PC-3 (cell line): ENCODE measurements around the gene MSH3.

Experiments
- EZH2 ChIP-seq: fragments of 300-600 bp; sonication (generic); IDR thresholded peaks from one replicate; pipeline ENCODE4 v1.6.1; 2017; ENCODE audit warnings: antibody characterized with exemption, mild to moderate bottlenecking, low read length; ENCODE audit not compliant: unreplicated experiment
- EZH2phosphoT487 ChIP-seq: fragments of 300-600 bp; sonication (generic); IDR thresholded peaks from 2 replicates; pipeline ENCODE4 v1.6.1; 2018; ENCODE audit warnings: mild to moderate bottlenecking, antibody characterized with exemption, low read length, borderline replicate concordance
- TF ChIP-seq, protein P1 (sequence below): fragments of 300-600 bp; sonication (generic); conservative IDR thresholded peaks from 2 replicates; pipeline ENCODE4 v1.5.1; 2017; ENCODE audit warnings: antibody characterized with exemption, low read depth, mild to moderate bottlenecking, low read length

DNA sequence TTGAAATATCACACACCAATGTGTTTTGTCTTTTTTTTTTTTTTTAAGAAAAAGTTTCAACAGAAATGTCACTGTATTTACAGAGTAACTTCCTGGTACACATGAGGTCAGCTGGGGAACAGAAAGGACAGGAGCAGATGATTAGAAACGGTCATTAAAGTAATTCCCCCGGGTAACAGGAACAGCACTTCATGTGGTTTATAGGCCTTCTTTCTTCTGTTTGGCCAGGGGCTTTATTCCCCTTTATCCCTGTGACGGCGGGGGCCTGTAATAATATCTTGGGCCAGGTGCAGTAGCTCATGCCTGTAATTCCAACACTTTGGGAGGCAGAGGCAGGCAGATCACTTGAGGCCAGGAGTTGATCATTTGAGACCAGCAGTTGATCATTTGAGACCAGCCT is 30.5 kb upstream of the MSH3 start:
- TF ChIP-seq, protein P1, sequence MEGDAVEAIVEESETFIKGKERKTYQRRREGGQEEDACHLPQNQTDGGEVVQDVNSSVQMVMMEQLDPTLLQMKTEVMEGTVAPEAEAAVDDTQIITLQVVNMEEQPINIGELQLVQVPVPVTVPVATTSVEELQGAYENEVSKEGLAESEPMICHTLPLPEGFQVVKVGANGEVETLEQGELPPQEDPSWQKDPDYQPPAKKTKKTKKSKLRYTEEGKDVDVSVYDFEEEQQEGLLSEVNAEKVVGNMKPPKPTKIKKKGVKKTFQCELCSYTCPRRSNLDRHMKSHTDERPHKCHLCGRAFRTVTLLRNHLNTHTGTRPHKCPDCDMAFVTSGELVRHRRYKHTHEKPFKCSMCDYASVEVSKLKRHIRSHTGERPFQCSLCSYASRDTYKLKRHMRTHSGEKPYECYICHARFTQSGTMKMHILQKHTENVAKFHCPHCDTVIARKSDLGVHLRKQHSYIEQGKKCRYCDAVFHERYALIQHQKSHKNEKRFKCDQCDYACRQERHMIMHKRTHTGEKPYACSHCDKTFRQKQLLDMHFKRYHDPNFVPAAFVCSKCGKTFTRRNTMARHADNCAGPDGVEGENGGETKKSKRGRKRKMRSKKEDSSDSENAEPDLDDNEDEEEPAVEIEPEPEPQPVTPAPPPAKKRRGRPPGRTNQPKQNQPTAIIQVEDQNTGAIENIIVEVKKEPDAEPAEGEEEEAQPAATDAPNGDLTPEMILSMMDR, result no peak
- no peak for TF ChIP-seq EZH2phosphoT487
- no peak for TF ChIP-seq EZH2
